Measurements from ENCODE around the gene FBXL17.
"Not testable (repeated sequence)": the region's sequence is repeated elsewhere in the genome, so short reads cannot be mapped to it uniquely, and the experiment has no call there.

Gene FBXL17

DNA sequence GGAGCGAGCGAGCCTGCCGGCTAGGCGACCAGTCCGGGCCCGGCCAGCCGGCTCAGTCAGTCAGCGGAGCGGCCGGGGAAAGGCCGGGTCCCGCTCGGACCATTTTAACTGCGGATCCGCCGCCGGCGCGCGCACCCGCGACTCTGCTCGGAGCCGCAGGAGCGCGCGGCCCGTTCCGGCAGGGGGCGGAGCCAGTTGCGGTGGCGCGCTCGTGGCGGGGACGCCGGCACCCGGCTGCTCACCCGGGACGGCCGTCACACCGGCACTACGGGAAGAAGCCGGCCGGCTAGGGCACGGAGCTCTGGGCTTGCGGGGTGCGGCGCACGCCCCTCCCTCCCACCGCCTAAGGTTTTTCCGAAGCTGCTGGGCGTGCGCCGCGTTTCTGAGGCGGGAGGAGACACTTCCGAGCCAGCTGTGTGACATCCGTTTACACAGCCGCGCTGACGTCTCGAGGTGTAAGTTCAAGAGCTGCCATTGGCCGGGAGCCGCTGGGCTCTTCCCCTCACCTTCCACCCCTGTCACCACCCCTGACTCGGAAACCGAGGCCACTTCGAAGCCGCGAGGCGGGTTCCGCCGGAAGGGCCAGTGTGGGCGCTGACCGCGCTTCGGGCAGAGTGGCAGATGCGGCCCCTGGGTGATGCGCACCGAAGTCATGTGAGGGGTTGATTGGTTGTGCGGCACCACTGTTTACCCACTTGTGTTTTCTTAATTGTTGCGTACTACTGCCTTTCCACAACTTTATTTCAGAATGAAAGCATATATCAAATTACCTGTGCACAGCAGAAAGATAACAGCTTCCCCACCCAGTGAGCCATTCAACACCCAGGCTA is at the start of gene FBXL17:
Gene FBXL17 (minus strand): TSS at position 145 of the 830 bp plus-strand sequence.
- Mint-ChIP-seq H3K27ac (peak within 1 kb of the TSS; percentile 93), H3K4me3 (peak within 1 kb of the TSS; percentile 80), H3K36me3 (ENCODE audit: low read depth) (peaks cover 22% of the 10 kb centered on the region), H3K27me3 (peaks cover 7% of the 10 kb centered on the region), H3K9me3 (peaks cover 5% of the 10 kb centered on the region), H3K4me1 (ENCODE audit: low read depth) (peaks cover 25% of the 10 kb centered on the region)
- intact Hi-C loops (cut with micrococcal nuclease), result loop anchor here (1.0 to 10.0 kb wide), 3 partner anchors 343 to 1313 kb away; no protein-coding TSS in a partner anchor

- Mint-ChIP-seq H3K9me3 (peaks cover 13% of the 10 kb centered on the region), H3K4me3 (no peak overlapping the region), H3K27ac (no peak overlapping the region), H3K27me3 (no peaks in the 10 kb centered on the region), H3K36me3 (ENCODE audit: low read depth) (no peaks in the 10 kb centered on the region), H3K4me1 (ENCODE audit: low read depth) (no peaks in the 10 kb centered on the region)
- intact Hi-C loops (cut with micrococcal nuclease), result no loop called here
Measured at GRCh38 chr5:108430931-108431608, 49.2 kb upstream of the FBXL17 start.

DNA sequence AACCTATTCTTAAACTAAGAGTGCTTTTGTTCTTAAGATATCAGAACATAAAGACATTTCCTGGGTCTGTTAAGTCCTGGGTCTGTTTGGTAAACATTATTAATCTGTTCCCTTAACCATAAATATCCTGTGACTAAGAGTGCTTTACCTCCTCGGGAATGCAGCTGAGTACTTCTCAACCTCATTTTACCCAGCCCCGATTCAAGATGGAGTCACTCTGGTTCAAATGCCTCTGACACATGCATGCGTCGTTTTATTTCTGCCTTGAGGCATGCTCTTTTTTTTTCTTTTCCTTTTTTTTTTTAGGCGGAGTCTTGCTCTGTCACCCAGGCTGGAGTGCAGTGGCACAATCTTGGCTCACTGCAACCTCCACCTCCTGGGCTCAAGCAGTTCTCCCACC is 39.8 kb upstream of the FBXL17 start:
- Mint-ChIP-seq H3K4me3 (no peak overlapping the region), H3K4me1 (ENCODE audit: low read depth) (no peaks in the 10 kb centered on the region), H3K27me3 (no peaks in the 10 kb centered on the region), H3K9me3 (peaks cover 16% of the 10 kb centered on the region), H3K27ac (no peak overlapping the region), H3K36me3 (ENCODE audit: low read depth) (no peaks in the 10 kb centered on the region)
- intact Hi-C loops (cut with micrococcal nuclease), result no loop called here

DNA sequence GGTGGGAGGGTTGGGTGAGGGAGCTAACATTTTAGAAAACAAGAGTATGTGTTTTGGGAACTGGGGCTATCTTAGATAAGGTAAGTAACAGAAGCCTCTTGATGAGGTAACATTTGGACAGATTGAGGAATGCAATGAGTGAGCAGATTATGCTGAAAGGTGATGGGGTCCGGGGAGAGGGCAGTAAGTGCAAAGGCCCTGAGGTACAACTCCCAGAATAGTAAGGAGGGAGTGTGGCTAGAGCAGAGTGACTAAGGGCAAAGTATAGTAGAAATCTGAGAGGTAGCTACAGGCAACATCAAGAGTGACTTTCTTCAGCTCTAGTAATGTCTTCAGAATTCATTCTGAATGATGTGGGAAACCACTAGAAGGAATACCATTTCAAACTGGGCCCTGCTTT is 38.9 kb upstream of the FBXL17 start:
- intact Hi-C loops (cut with micrococcal nuclease), result no loop called here
- Mint-ChIP-seq H3K27me3 (no peaks in the 10 kb centered on the region), H3K27ac (no peak overlapping the region), H3K4me3 (no peak overlapping the region), H3K9me3 (peaks cover 17% of the 10 kb centered on the region), H3K4me1 (ENCODE audit: low read depth) (no peaks in the 10 kb centered on the region), H3K36me3 (ENCODE audit: low read depth) (no peaks in the 10 kb centered on the region)

GRCh38 chr5:108420158-108420557 is 38.3 kb upstream of the FBXL17 start:
- Mint-ChIP-seq H3K9me3 (peaks cover 17% of the 10 kb centered on the region), H3K36me3 (ENCODE audit: low read depth) (no peaks in the 10 kb centered on the region), H3K27ac (no peak overlapping the region), H3K4me1 (ENCODE audit: low read depth) (no peaks in the 10 kb centered on the region), H3K27me3 (no peaks in the 10 kb centered on the region), H3K4me3 (no peak overlapping the region)
- intact Hi-C loops (cut with micrococcal nuclease), result no loop called here

DNA sequence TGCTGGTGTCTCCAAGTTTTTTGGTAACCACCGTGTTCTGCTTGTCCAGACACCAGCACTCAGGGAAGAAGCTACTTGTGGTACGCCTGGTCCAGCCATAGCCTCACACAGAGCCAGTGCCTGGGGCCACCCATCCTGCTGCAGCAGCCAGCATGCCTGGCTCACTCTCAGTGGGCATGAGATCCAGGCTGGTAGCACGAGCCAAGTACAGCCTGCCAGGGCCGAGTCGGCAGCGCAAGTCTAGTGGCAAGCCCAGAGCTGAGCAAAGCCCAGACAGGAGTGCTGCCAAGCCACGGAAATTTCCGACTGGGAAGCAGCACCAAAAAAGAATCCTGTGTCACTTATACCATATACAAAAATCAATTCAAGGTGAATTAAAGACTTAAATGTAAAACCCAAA is 36.3 kb upstream of the FBXL17 start:
- no peaks in the 10 kb centered on the region for H3K27me3 Mint-ChIP-seq
- H3K9me3 Mint-ChIP-seq, result peaks cover 17% of the 10 kb centered on the region
- H3K4me1 Mint-ChIP-seq (ENCODE audit: low read depth), result no peaks in the 10 kb centered on the region
- no peak overlapping the region for H3K27ac Mint-ChIP-seq
- no peaks in the 10 kb centered on the region for H3K36me3 Mint-ChIP-seq (ENCODE audit: low read depth)
- intact Hi-C loops (cut with micrococcal nuclease), result no loop called here
- no peak overlapping the region for H3K4me3 Mint-ChIP-seq

DNA sequence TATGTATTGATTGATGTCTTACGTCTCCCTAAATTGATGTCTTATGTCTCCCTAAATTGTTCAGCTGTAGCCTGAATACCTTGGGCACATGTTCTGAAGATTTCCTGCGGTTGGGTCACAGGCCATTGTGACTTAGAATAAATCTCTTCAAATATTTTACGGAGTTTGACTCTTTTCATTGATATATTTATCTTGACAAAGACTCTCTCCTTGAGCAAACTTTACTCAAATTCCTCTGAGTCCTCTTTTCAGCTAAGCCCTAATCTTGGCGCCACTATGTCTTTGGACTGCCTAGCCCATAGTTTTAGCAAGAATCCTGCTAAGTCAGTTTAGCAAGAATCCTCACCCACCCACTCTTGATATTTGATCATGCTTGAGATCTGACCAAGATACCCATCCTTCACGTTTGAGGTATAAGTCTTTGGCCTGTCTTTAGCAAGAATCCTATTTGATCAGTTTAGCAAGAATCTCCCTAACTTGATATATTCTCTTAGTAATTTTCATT is 35.3 kb upstream of the FBXL17 start:
- no peaks in the 10 kb centered on the region for H3K4me1 Mint-ChIP-seq (ENCODE audit: low read depth)
- H3K9me3 Mint-ChIP-seq, result peaks cover 17% of the 10 kb centered on the region
- intact Hi-C loops (cut with micrococcal nuclease), result no loop called here
- H3K27me3 Mint-ChIP-seq, result no peaks in the 10 kb centered on the region
- H3K4me3 Mint-ChIP-seq, result no peak overlapping the region
- H3K36me3 Mint-ChIP-seq (ENCODE audit: low read depth), result no peaks in the 10 kb centered on the region
- H3K27ac Mint-ChIP-seq, result no peak overlapping the region

- intact Hi-C loops (cut with micrococcal nuclease), result no loop called here
- H3K36me3 Mint-ChIP-seq (ENCODE audit: low read depth), result no peaks in the 10 kb centered on the region
- H3K9me3 Mint-ChIP-seq, result peaks cover 17% of the 10 kb centered on the region
Measured at GRCh38 chr5:108415726-108416125, 33.8 kb upstream of the FBXL17 start.

DNA sequence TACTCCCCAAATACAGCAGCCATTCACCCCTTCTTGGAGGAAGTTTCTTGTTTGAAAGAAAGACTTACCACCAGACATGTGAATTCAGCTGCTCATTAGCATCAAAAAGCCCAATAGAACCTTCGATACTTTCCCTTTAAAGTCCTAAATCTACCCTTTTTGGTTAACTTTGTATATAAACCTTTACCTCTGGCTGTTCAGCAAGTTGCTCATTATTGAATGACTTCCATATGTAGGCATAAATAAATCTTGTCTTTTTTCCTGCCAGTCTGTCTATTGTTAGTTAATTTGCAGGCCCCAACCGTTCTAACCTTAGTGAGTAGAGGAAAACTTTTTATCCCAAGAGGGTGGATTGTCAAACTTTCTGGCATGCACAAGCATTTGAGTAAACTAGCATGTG is 27.9 kb upstream of the FBXL17 start:
- Mint-ChIP-seq H3K9me3 (no peaks in the 10 kb centered on the region), H3K27me3 (no peaks in the 10 kb centered on the region), H3K36me3 (ENCODE audit: low read depth) (no peaks in the 10 kb centered on the region), H3K4me3 (no peak overlapping the region), H3K4me1 (ENCODE audit: low read depth) (no peaks in the 10 kb centered on the region), H3K27ac (no peak overlapping the region)
- intact Hi-C loops (cut with micrococcal nuclease), result no loop called here

More at GRCh38 chr5:108415726-108416125, 33.8 kb upstream of the FBXL17 start:
- no peak overlapping the region for H3K4me3 Mint-ChIP-seq
- H3K4me1 Mint-ChIP-seq (ENCODE audit: low read depth), result no peaks in the 10 kb centered on the region
- H3K27me3 Mint-ChIP-seq, result no peaks in the 10 kb centered on the region
- H3K27ac Mint-ChIP-seq, result no peak overlapping the region

GRCh38 chr5:108405201-108405600 is 23.3 kb upstream of the FBXL17 start:
- H3K4me3 Mint-ChIP-seq; H3K27me3 Mint-ChIP-seq; H3K4me1 Mint-ChIP-seq (ENCODE audit: low read depth); H3K36me3 Mint-ChIP-seq (ENCODE audit: low read depth); intact Hi-C loops (cut with micrococcal nuclease); H3K27ac Mint-ChIP-seq: not testable (repeated sequence)
- peaks cover 37% of the 10 kb centered on the region for H3K9me3 Mint-ChIP-seq

DNA sequence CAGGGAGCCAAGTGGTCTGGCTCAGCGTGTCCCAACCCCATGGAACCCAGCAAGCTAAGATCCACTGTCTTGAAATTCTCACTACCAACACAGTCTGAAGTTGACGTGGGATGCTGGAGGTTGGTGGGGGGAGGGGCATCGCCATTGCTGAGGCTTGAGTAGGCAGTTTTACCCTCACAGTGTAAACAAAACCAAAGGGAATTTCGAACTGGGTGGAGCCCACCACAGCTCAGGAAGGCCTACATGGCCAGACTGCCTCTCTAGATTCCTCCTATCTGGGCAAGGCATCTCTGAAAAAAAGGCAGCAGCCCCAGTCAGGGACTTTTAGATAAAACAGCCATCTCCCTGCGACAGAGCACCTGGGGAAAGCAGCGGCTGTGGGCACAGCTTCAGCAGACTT is 17.1 kb upstream of the FBXL17 start:
- no peak overlapping the region for H3K4me3 Mint-ChIP-seq
- H3K27me3 Mint-ChIP-seq, result no peaks in the 10 kb centered on the region
- H3K36me3 Mint-ChIP-seq (ENCODE audit: low read depth), result no peaks in the 10 kb centered on the region
- no peak overlapping the region for H3K27ac Mint-ChIP-seq
- no peaks in the 10 kb centered on the region for H3K4me1 Mint-ChIP-seq (ENCODE audit: low read depth)
- intact Hi-C loops (cut with micrococcal nuclease), result no loop called here
- H3K9me3 Mint-ChIP-seq, result peaks cover 44% of the 10 kb centered on the region

DNA sequence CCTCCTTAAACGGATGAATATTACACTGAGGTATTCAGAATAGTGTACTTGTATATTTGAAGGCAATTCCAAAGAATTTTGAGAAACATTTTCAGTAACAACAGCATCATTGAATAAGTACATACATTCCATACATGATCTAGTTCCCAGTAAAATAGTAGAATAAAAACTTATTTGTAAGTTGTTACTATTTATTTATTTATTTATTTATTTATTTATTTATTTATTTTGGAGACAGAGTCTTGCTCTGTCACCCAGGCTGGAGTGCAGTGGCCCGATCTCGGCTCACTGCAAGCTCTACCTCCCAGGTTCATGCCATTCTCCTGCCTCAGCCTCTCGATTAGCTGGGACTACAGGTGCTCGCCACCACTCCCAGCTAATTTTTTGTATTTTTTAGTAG is 14.9 kb upstream of the FBXL17 start:
- H3K36me3 Mint-ChIP-seq (ENCODE audit: low read depth); H3K4me3 Mint-ChIP-seq; intact Hi-C loops (cut with micrococcal nuclease); H3K27me3 Mint-ChIP-seq; H3K4me1 Mint-ChIP-seq (ENCODE audit: low read depth); H3K27ac Mint-ChIP-seq: not testable (repeated sequence)
- H3K9me3 Mint-ChIP-seq, result peaks cover 23% of the 10 kb centered on the region

DNA sequence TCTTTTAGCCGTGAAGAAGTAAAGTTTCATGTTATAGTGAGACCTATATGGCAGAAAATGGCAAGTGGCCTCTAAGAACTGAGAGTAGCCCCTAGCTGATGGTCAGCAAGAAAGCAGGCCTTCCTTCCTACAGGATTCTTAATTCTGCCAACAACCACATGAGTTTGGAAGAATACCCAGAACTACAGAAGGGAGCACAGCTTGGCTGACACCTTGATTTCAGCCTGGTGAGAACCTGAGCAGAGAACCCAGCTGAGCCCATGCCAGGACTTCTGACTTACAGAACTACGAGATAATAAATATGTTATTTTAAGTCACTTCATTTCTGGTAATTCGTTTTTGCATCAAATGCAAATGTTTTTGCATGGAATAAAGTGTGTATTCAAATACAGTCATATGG is 5.9 kb upstream of the FBXL17 start:
- Mint-ChIP-seq H3K27ac (no peak overlapping the region), H3K36me3 (ENCODE audit: low read depth) (no peaks in the 10 kb centered on the region), H3K4me1 (ENCODE audit: low read depth) (peaks cover 6% of the 10 kb centered on the region), H3K9me3 (no peaks in the 10 kb centered on the region), H3K27me3 (peaks cover 10% of the 10 kb centered on the region), H3K4me3 (no peak overlapping the region)
- intact Hi-C loops (cut with micrococcal nuclease), result loop anchor here (10.0 kb wide), 2 partner anchors 337 to 1307 kb away; no protein-coding TSS in a partner anchor

DNA sequence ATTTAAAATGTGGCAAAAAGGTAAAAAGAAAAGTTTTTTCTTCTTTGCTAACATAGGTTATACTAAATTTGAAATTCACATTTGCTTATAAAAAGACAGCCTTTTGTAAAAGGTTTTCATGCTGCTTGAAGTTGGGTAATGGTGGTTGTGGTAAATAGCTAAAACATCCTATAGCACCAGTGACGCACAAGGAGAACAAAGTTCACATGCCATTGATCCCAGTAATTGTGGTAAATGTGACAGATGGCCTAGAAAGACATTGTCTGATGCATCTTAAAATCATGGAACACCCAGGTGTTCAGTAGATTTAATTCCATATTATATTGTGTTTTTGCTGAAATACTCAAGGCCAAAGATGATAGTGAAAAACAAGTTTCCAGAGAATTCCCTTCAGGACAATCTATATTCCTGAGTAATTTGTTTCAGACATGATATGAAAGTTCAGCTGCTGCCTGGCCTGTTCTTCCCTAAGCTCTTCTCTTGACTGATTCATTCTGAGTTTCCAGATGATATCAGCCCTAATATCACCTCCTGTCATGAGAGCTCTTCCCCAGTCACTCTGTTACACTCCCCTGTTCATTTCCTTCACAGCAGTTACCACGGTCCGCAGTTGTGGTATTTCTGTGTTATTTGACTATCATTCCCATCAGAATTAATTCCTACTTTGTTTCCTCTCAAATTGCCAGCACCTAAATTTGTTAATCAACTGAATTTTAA is 4.6 kb upstream of the FBXL17 start:
- H3K27ac Mint-ChIP-seq, result no peak overlapping the region
- no peaks in the 10 kb centered on the region for H3K9me3 Mint-ChIP-seq
- H3K27me3 Mint-ChIP-seq, result peaks cover 10% of the 10 kb centered on the region
- intact Hi-C loops (cut with micrococcal nuclease), result loop anchor here (10.0 kb wide), 2 partner anchors 338 to 1308 kb away; no protein-coding TSS in a partner anchor
- peaks cover 10% of the 10 kb centered on the region for H3K36me3 Mint-ChIP-seq (ENCODE audit: low read depth)
- no peak overlapping the region for H3K4me3 Mint-ChIP-seq
- H3K4me1 Mint-ChIP-seq (ENCODE audit: low read depth), result peaks cover 8% of the 10 kb centered on the region

All from dendritic cell treated with granulocyte-macrophage colony-stimulating factor and Interleukin-4, amounts not matched to agents 40 ng/mL and 50 ng/mL, for 4 days (primary cell).